GM06990 (cell line): ENCODE results near the gene GNAS-AS1.

Experiments used
- DNase-seq: peaks from one replicate; pipeline ENCODE4 v3.0.0-alpha.2; 2011; ENCODE audit not compliant: insufficient read length; ENCODE audit errors: extremely low read depth
- H3K27me3 ChIP-seq: replicated peaks from 2 replicates; pipeline ENCODE4 v1.6.0; 2011; ENCODE audit warnings: low read length; ENCODE audit not compliant: control insufficient read depth, insufficient read depth
- H3K36me3 ChIP-seq: 2 replicates; pipeline ENCODE4 v1.5.1; 2011; ENCODE audit warnings: low read length; ENCODE audit not compliant: control insufficient read depth, insufficient read depth
- H3K4me3 ChIP-seq: replicated peaks from 2 replicates; pipeline ENCODE4 v1.5.1; 2011; ENCODE audit warnings: low read depth, mild to moderate bottlenecking, control low read depth, low read length
- CTCF ChIP-seq: IDR thresholded peaks from 2 replicates; pipeline ENCODE4 v1.5.1; 2011; ENCODE audit warnings: low read length, control low read depth, mild to moderate bottlenecking, inconsistent platforms; ENCODE audit not compliant: insufficient read depth, poor library complexity, severe bottlenecking

GNAS-AS1 gene

GRCh38 chr20:58850693-58851174 is at the start of gene GNAS-AS1:
TSS of gene GNAS-AS1 (minus strand) at chr20:58850902.
- DNase-seq: peak; percentile 88
- Histone ChIP-seq H3K27me3 (no peaks in the 10 kb centered on the region; the same call in 1 of the 2 replicates), H3K4me3 (peak within 1 kb of the TSS; percentile 74), H3K36me3 (no peaks in the 10 kb centered on the region)
- TF ChIP-seq CTCF: peak; percentile 8

- Histone ChIP-seq H3K4me3 (no peak overlapping the region), H3K36me3 (peaks cover 22% of the 10 kb centered on the region)
- TF ChIP-seq CTCF: no peak
Measured at GRCh38 chr20:58900397-58900796, 49.7 kb upstream of the GNAS-AS1 start.

GRCh38 chr20:58899512-58899911 is 48.8 kb upstream of the GNAS-AS1 start:
- H3K36me3 ChIP-seq: peaks cover 19% of the 10 kb centered on the region
- H3K27me3 ChIP-seq: no peaks in the 10 kb centered on the region
- TF ChIP-seq CTCF: no peak

More at GRCh38 chr20:58900397-58900796, 49.7 kb upstream of the GNAS-AS1 start:
- DNase-seq: no peak
- H3K27me3 ChIP-seq: no peaks in the 10 kb centered on the region

GRCh38 chr20:58898629-58899408 is 48.1 kb upstream of the GNAS-AS1 start:
- Histone ChIP-seq H3K36me3 (peaks cover 19% of the 10 kb centered on the region), H3K4me3 (no peak overlapping the region), H3K27me3 (no peaks in the 10 kb centered on the region)
- DNase-seq: no peak
- no peak for TF ChIP-seq CTCF

More at GRCh38 chr20:58899512-58899911, 48.8 kb upstream of the GNAS-AS1 start:
- H3K4me3 ChIP-seq: no peak overlapping the region
- no peak for DNase-seq

- H3K27me3 ChIP-seq: no peaks in the 10 kb centered on the region
- DNase-seq: no peak
- no peak for TF ChIP-seq CTCF
- H3K36me3 ChIP-seq: peaks cover 13% of the 10 kb centered on the region
- H3K4me3 ChIP-seq: no peak overlapping the region
Measured at GRCh38 chr20:58897488-58897887, 46.8 kb upstream of the GNAS-AS1 start.

- DNase-seq: no peak
- H3K36me3 ChIP-seq: peaks cover 11% of the 10 kb centered on the region
- no peak for TF ChIP-seq CTCF
- no peak overlapping the region for H3K4me3 ChIP-seq
- H3K27me3 ChIP-seq: no peaks in the 10 kb centered on the region
Measured at GRCh38 chr20:58896820-58897219, 46.1 kb upstream of the GNAS-AS1 start.
